NCI-H2107 treated with DMSO at 0.1 percent for 48 hours (cell line): ENCODE measurements around the gene USP40.

Experiments
- DNase-seq: peaks from one replicate; lab custom pipeline; 2025; ENCODE audit not compliant: unreplicated experiment; lab: John Stamatoyannopoulos, UW

Gene USP40

DNA sequence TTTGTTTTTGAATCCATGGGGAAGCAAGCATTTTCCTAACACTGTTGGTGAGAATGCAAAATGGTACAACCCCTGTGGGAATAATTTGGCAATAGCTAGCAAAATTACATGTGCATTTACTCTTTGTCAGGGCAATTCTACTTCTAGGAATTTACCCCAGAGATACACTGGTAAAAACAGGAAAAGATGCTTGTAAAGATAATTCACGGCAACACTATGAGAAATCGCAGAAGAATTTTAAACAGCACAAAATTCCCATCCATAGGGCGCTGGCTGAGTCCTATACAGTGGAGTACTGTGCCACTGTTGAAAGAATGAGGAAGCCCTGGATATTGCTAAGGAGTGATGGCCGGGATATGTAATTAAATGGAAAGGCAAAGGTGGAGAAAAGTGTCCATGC lies 136.5 kb downstream of the USP40 start:
- DNase-seq, result no peak

DNA sequence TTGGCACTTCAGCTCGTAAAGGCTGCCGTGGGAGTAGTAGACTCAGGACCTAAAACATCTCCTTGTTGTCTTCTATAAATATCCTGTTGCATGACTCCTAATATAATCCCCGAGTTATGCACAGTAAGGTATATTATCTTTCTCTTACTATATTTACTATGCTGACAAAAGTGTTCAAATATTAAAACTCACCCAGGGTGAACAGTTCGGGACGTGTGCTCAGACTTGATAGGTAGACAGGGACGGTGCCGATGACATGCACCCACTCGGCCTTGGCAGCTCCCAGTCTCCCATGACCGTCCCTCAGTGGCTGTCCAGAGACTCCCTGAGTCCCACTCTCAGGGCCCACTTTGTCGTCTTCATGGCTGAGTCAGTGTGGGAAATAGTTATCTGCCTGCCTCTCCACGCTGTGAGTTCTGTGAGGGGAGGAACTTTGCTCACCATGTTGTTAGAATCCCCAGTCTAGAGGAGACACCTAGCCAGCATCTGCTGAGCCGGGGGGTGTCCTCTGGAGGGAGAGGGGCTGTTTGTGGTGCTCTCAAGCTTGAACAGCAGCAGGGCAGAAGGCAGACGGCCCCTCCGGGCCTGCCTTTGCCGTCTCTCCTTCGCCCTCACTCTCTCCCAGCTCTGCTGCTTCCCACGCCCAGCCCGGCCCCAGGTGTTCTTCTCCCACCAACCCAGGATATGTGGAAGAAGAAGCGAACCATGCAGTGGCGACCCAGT lies 137.2 kb downstream of the USP40 start:
- DNase-seq, result no peak

DNA sequence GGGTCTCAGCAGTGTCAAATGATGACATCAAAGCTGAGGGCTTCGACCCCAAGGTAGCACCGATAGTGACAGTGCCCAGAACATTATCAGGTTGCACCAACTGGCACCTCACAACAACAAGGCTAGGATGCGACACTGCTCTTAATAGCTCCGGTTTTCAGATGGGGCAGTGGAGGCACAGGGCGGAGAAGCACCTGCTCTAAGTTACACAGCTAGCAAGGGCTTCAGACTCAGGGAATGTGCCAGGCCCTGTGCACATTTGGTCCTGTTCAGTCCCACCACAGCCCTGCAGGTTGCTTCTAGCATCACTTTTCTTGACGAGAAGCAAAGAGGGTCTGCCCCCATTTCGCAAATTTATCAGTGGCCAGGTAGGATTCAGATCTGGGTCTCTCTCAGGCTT lies 138.1 kb downstream of the USP40 start:
- DNase-seq, result no peak

DNA sequence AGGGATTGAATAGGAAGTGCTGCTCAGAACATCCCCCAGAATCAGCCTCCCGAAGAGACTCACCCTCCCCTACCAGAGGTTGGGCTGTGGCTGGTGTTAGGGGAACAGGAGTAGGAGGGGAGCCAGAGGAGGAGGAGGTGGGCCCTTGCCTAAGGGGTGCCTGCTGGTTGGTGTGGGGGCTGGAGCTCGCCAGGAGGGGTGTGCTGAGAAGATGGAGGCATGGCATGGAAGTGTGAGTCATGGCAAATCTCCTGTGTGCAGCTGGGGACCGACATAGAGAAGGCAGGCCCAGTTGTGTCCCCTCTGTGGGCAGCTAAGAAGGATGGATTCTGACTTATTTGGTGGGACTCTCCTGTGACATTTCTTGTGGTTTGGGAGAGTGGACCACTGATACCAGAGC lies 138.6 kb downstream of the USP40 start:
- DNase-seq, result no peak

DNA sequence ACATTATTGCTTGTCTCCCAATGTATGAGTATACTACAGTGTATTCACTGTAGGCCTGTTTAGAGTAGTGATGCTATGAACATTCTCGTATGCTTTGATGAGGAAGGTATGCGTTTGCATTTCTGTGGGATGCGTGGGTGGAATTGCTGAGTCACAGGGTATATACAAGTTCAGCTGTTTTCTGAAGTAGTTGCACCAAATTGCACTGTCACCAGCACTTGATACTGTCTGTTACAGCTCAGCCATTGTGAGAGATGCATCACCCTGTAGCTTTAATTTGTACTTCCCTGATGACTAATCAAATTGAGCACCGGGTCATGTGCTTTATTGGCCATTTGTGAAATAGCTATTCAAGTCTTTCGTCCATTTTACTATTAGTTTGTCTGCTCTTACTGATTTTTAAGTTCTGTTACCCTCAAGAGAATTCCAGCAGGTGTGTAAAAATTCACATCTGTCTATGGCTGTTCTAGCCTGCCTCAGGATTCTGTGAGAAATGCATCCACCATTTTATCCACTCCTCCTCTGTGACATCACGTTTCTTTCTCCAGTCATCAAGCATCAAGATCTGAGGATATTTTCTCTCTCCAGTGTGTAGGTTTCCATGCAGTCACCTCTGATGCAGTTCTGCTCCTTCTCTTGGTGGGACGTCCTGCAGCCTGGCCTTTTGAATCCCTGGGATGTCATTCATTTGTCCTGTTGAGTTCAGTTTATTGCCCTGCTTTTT lies 139.8 kb downstream of the USP40 start:
- no peak for DNase-seq
